H1 (cell line): ENCODE data around the gene GSTO2. TPM values are rescaled to one million over a fixed set of nuclear protein-coding genes. Genes with fewer than 3 reads are reported as not detected.

Experiments
- CTCF ChIA-PET: fragments of 300-600 bp; sonication (Branson Sonifier 250); formaldehyde crosslinking; loops from one replicate; lab custom pipeline; 2021; ENCODE audit not compliant: partially characterized antibody; lab: Charles Lee
- POLR2A ChIA-PET: fragments of 300-600 bp; sonication (Branson Sonifier 250); formaldehyde crosslinking; loops from one replicate; lab custom pipeline; 2021; ENCODE audit warnings: inconsistent platforms; ENCODE audit not compliant: partially characterized antibody; lab: Charles Lee
- DNase-seq, 2 experiments: peaks; one replicate each; pipeline versions ENCODE4 v3.0.0 to v3.0.0-alpha.2; 2010 to 2022; ENCODE audit warnings: low spot score in 2 of 2, low read depth in 1 of 2, mixed read lengths in 1 of 2
- FAIRE-seq: peaks from 2 replicates; lab custom pipeline; 2011; peaks lifted over from hg19 to GRCh38; lab: Jason Lieb, UNC
- H2AFZ ChIP-seq: 2 replicates; pipeline ENCODE4 v1.8.1; 2012; ENCODE audit warnings: low read length, inconsistent platforms
- H2AK5ac ChIP-seq: 2 replicates; pipeline ENCODE4 v1.6.1; 2013; ENCODE audit warnings: low read depth, low read length
- H2BK120ac ChIP-seq: replicated peaks from 2 replicates; pipeline ENCODE3; 2013; ENCODE audit warnings: low read depth, low read length, inconsistent platforms
- H2BK12ac ChIP-seq: 2 replicates; pipeline ENCODE4 v1.6.1; 2013; ENCODE audit warnings: low read depth, low read length
- H2BK15ac ChIP-seq: 2 replicates; pipeline ENCODE4 v1.6.1; 2013; ENCODE audit warnings: low read length
- H2BK20ac ChIP-seq: 2 replicates; pipeline ENCODE4 v1.6.1; 2013; ENCODE audit warnings: low read length
- H2BK5ac ChIP-seq: 2 replicates; pipeline ENCODE4 v1.6.1; 2013; ENCODE audit warnings: low read depth, low read length
- H3K14ac ChIP-seq: 2 replicates; pipeline ENCODE4 v1.6.1; 2013; ENCODE audit warnings: inconsistent platforms; ENCODE audit not compliant: insufficient read length
- H3K18ac ChIP-seq: 2 replicates; pipeline ENCODE4 v1.6.1; 2013; ENCODE audit warnings: low read length; ENCODE audit errors: extremely low read depth
- H3K23ac ChIP-seq: 2 replicates; pipeline ENCODE4 v1.6.1; 2013; ENCODE audit warnings: inconsistent platforms; ENCODE audit not compliant: insufficient read length
- H3K23me2 ChIP-seq: 2 replicates; pipeline ENCODE4 v1.6.1; 2013; ENCODE audit warnings: low read depth, low read length
- H3K27ac ChIP-seq: 2 replicates; pipeline ENCODE4 v1.6.1; 2011; ENCODE audit warnings: low read depth, low read length, inconsistent platforms
- H3K27me3 ChIP-seq, 4 experiments: replicated peaks in 1 of 4; 1 replicate in 1 of 4; 2 replicates in 3 of 4; pipeline versions ENCODE4 v1.6.1 to v1.8.1; 2011 to 2013; ENCODE audit warnings: low read length in 3 of 4, mild to moderate bottlenecking in 3 of 4, inconsistent platforms in 2 of 4, mixed read lengths in 2 of 4, moderate library complexity in 1 of 4; ENCODE audit not compliant: control insufficient read depth in 3 of 4, insufficient read depth in 3 of 4; ENCODE audit errors: extremely low read depth in 1 of 4
- H3K36me3 ChIP-seq, 4 experiments: 2 replicates each; pipeline versions ENCODE4 v1.6.1 to v1.8.1; 2011 to 2013; ENCODE audit warnings: mild to moderate bottlenecking in 4 of 4, low read length in 3 of 4, moderate library complexity in 2 of 4, control low read depth in 1 of 4, inconsistent platforms in 1 of 4; ENCODE audit not compliant: insufficient read depth in 4 of 4, control insufficient read depth in 2 of 4
- H3K4ac ChIP-seq: replicated peaks from 2 replicates; pipeline ENCODE3; 2013; ENCODE audit warnings: low read length, low read depth, mixed read lengths, inconsistent platforms; ENCODE audit not compliant: insufficient read length
- H3K4me1 ChIP-seq, 4 experiments: replicated peaks in 1 of 4; 1 replicate in 1 of 4; 2 replicates in 3 of 4; pipeline versions ENCODE4 v1.6.1 to v1.8.1; 2011 to 2013; ENCODE audit warnings: low read length in 3 of 4, inconsistent platforms in 2 of 4, mixed read lengths in 1 of 4; ENCODE audit not compliant: insufficient read depth in 4 of 4, control insufficient read depth in 3 of 4
- H3K4me2 ChIP-seq, 2 experiments: 2 replicates each; pipeline versions ENCODE4 v1.6.1 to v1.8.1; 2011 to 2013; ENCODE audit warnings: low read depth in 2 of 2, low read length in 2 of 2, control low read depth in 1 of 2, inconsistent platforms in 1 of 2, mild to moderate bottlenecking in 1 of 2; ENCODE audit not compliant: insufficient read depth in 1 of 2
- H3K4me3 ChIP-seq, 4 experiments: fragments of 200-600, 300-600 bp in 1 of 4; sonication (generic), shearing (Covaris generic), sonication (Bioruptor Twin) in 1 of 4; 2 replicates each; pipeline versions ENCODE4 v1.5.1 to v1.8.1; 2011 to 2016; ENCODE audit warnings: low read length in 4 of 4, low read depth in 3 of 4, control low read depth in 2 of 4, inconsistent platforms in 2 of 4, mild to moderate bottlenecking in 2 of 4, mixed read lengths in 1 of 4, moderate library complexity in 1 of 4; ENCODE audit not compliant: insufficient read depth in 2 of 4; ENCODE audit errors: extremely low read depth in 1 of 4
- H3K56ac ChIP-seq: replicated peaks from 2 replicates; pipeline ENCODE3; 2013; ENCODE audit warnings: low read depth, mild to moderate bottlenecking, mixed read lengths, low read length, inconsistent platforms; ENCODE audit not compliant: insufficient read length
- H3K79me1 ChIP-seq: 2 replicates; pipeline ENCODE4 v1.6.1; 2013; ENCODE audit warnings: low read depth, low read length, control low read depth
- H3K79me2 ChIP-seq, 2 experiments: 2 replicates each; pipeline versions ENCODE4 v1.6.1 to v1.8.1; 2012 to 2013; ENCODE audit warnings: low read length in 2 of 2, mild to moderate bottlenecking in 2 of 2, inconsistent platforms in 1 of 2; ENCODE audit not compliant: insufficient read depth in 2 of 2, control insufficient read depth in 1 of 2
- H3K9ac ChIP-seq, 4 experiments: replicated peaks in 1 of 4; 1 replicate in 1 of 4; 2 replicates in 3 of 4; pipeline versions ENCODE4 v1.6.1 to v1.8.1; 2011 to 2013; ENCODE audit warnings: low read depth in 3 of 4, low read length in 3 of 4, control low read depth in 2 of 4, mild to moderate bottlenecking in 2 of 4, moderate library complexity in 2 of 4, inconsistent platforms in 1 of 4; ENCODE audit errors: extremely low read depth in 1 of 4
- H3K9me3 ChIP-seq, 2 experiments: 2 replicates each; pipeline versions ENCODE4 v1.6.1 to v1.8.1; 2012 to 2013; ENCODE audit warnings: mild to moderate bottlenecking in 2 of 2, moderate library complexity in 2 of 2, control low read depth in 1 of 2, inconsistent platforms in 1 of 2, low read depth in 1 of 2, low read length in 1 of 2, mixed read lengths in 1 of 2; ENCODE audit not compliant: insufficient read depth in 2 of 2
- H4K20me1 ChIP-seq, 2 experiments: replicated peaks in 1 of 2; 2 replicates each; pipeline versions ENCODE3 to v1.8.1; 2011 to 2013; ENCODE audit warnings: inconsistent platforms in 2 of 2, low read length in 2 of 2, mild to moderate bottlenecking in 1 of 2; ENCODE audit not compliant: insufficient read depth in 2 of 2, control insufficient read depth in 1 of 2
- H4K5ac ChIP-seq: 2 replicates; pipeline ENCODE4 v1.6.1; 2013; ENCODE audit warnings: low read length, low read depth, mixed read lengths, inconsistent platforms; ENCODE audit not compliant: insufficient read length
- H4K8ac ChIP-seq: 2 replicates; pipeline ENCODE4 v1.8.0; 2013; ENCODE audit warnings: mild to moderate bottlenecking, moderate library complexity, low read length, inconsistent platforms; ENCODE audit not compliant: insufficient read depth; ENCODE audit errors: extremely low read depth
- H4K91ac ChIP-seq: replicated peaks from 2 replicates; pipeline ENCODE3; 2013; ENCODE audit warnings: low read length, mixed read lengths, inconsistent platforms; ENCODE audit not compliant: insufficient read length
- BRCA1 ChIP-seq: IDR thresholded peaks from 2 replicates; pipeline ENCODE4 v1.6.1; 2012; ENCODE audit warnings: low read depth, low read length, improper control_type of control experiment
- CBX8 ChIP-seq: fragments of 300-800, 300-1000 bp; sonication (generic); IDR thresholded peaks from 2 replicates; pipeline ENCODE4 v1.7.1; 2016; ENCODE audit warnings: low read depth, low read length, borderline replicate concordance
- CHD2 ChIP-seq: IDR thresholded peaks from 2 replicates; pipeline ENCODE4 v1.6.1; 2012; ENCODE audit warnings: low read length, improper control_type of control experiment
- CREB1 ChIP-seq: IDR thresholded peaks from 2 replicates; pipeline ENCODE4 v1.6.1; 2012; ENCODE audit warnings: inconsistent platforms
- CTBP2 ChIP-seq: IDR thresholded peaks from 2 replicates; pipeline ENCODE4 v1.7.0; 2011; ENCODE audit warnings: borderline replicate concordance, mild to moderate bottlenecking, moderate library complexity, mixed read lengths, low read length; ENCODE audit not compliant: insufficient read depth, insufficient read length
- GABPA ChIP-seq: IDR thresholded peaks from 2 replicates; pipeline ENCODE4 v1.6.1; 2011; ENCODE audit warnings: mild to moderate bottlenecking, low read length, moderate library complexity, borderline replicate concordance; ENCODE audit not compliant: insufficient read depth
- JUND ChIP-seq: IDR thresholded peaks from 2 replicates; pipeline ENCODE4 v1.6.1; 2011; ENCODE audit warnings: mild to moderate bottlenecking, improper control_type of control experiment, low read length
- KDM1A ChIP-seq: fragments of 200-600, 300-600 bp; sonication (generic); IDR thresholded peaks from 2 replicates; pipeline ENCODE4 v1.7.1; 2016; ENCODE audit warnings: mild to moderate bottlenecking, low read length, borderline replicate concordance
- RNF2 ChIP-seq: fragments of 200-900, 300-1000 bp; sonication (generic); IDR thresholded peaks from 2 replicates; pipeline ENCODE4 v1.7.1; 2016; ENCODE audit warnings: borderline replicate concordance, low read depth, mild to moderate bottlenecking, antibody characterized with exemption, low read length; ENCODE audit not compliant: poor library complexity, severe bottlenecking; ENCODE audit errors: missing control alignments
- SRF ChIP-seq: IDR thresholded peaks from 2 replicates; pipeline ENCODE4 v1.6.1; 2011; ENCODE audit warnings: mild to moderate bottlenecking, low read depth, low read length, moderate library complexity
- TAF7 ChIP-seq: optimal IDR thresholded peaks from 2 replicates; pipeline ENCODE3; 2011; ENCODE audit warnings: low read depth, mild to moderate bottlenecking, inconsistent platforms, low read length, moderate library complexity, borderline replicate concordance
- YY1 ChIP-seq: IDR thresholded peaks from 2 replicates; pipeline ENCODE4 v1.6.1; 2011; ENCODE audit warnings: low read depth, mild to moderate bottlenecking, low read length
- ZNF274 ChIP-seq: IDR thresholded peaks from 2 replicates; pipeline ENCODE4 v1.7.0; 2012; ENCODE audit warnings: low read length, borderline replicate concordance; ENCODE audit errors: extremely low read depth
- WGBS, 2 experiments: shearing (Covaris generic) in 1 of 2; methylation state at CpG; one replicate each; pipeline versions ENCODE4 v1.1.6 to v1.1.7; 2013 to 2015; ENCODE audit warnings: low lambda C conversion rate in 2 of 2, mixed read lengths in 2 of 2, inconsistent platforms in 1 of 2, low coverage in 1 of 2, missing lambda C conversion rate in 1 of 2; ENCODE audit not compliant: insufficient replicate concordance in 2 of 2, insufficient coverage in 1 of 2, insufficient read length in 1 of 2; ENCODE audit errors: extremely low coverage in 1 of 2, missing lambda C conversion rate in 1 of 2; 5-methylcytosine and 5-hydroxymethylcytosine counted together
- polyA plus RNA-seq, 7 experiments: library from polyadenylated mRNA; depleted of rRNA in 3 of 7; stranded (reverse) in 5 of 7; unstranded in 2 of 7; fragments of >200 nt in 5 of 7; fragments of 200-250 nt in 2 of 7; gene quantifications; 1 replicate in 5 of 7; 2 replicates in 1 of 7; 4 replicates in 1 of 7; pipeline versions ENCODE4 v1.2.1 to v1.2.3, GENCODE V29; 2011 to 2013; ENCODE audit warnings: missing spikeins in 2 of 7, mixed read lengths in 2 of 7
- total RNA-seq: library from RNA; stranded (reverse); fragmentation: NEBNext Ultra II Directional; extraction: Animal tissue kit (Norgen Biotek cat#: 25700); gene quantifications from 2 replicates; pipeline ENCODE4 v1.2.1, GENCODE V29; 2021

GSTO2 gene
- total and polyA plus RNA-seq, 2 of the 8 experiments (the other 6 are each of a cell fraction or from before 2014, with no cell fraction given): 13.1 to 41.7 TPM

DNA sequence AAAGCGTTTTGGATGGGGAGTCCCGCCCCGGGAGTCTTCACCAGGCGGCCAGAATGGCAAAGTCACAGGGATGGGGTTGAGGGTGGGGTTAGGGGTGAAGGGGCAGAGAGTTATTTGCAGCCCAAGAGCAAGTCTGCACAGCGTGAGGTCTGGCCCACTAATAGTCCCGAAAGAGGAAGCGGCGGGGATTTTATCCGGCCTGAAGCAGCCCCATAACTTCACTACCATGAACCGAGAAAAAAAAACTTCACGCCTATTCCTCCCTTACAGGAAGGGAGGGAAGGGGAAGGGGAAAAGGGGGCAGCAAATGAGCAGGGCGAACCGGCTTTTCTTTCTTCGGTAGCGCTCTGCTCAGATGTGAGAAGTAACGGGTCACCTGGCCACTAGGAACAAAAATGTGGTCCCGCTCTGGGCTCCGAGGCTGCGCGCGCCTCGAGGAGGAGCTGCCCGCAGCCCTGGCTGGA is 68.6 kb downstream of the GSTO2 start:
- Histone ChIP-seq H3K36me3 (no peaks in the 10 kb centered on the region), H3K4me1 (peaks cover 24 to 38% (median 27%) of the 10 kb centered on the region in 4 experiments), H3K9me3 (no peaks in the 10 kb centered on the region), H3K79me2 (peaks cover 19 to 52% of the 10 kb centered on the region in 2 experiments), H3K18ac (peak overlapping the region; percentile 67), H3K23ac (no peak overlapping the region), H2BK120ac (no peak overlapping the region), H3K23me2 (peaks cover 18% of the 10 kb centered on the region), H3K9ac (peak overlapping the region; percentile 67 to 98 (median 84)), H2BK12ac (0 out of 2 replicates have a peak overlapping the region, but pooled peaks have one; percentile 27), H2AFZ (0 out of 2 replicates have a peak overlapping the region, but pooled peaks have one; percentile 45), H2BK20ac (no peak overlapping the region), H3K4me2 (peak overlapping the region; percentile 86 to 93), H2AK5ac (0 out of 2 replicates have a peak overlapping the region, but pooled peaks have one; percentile 53), H3K79me1 (peaks cover 20% of the 10 kb centered on the region), H2BK5ac (peak overlapping the region; percentile 89; the same call in 1 of the 2 replicates), H3K56ac (peak overlapping the region; percentile 71), H4K8ac (peak overlapping the region; percentile 54; the same call in 1 of the 2 replicates), H4K5ac (no peak overlapping the region), H2BK15ac (no peak overlapping the region), H3K4ac (no peak overlapping the region), H3K27ac (peak overlapping the region; percentile 87; the same call in 1 of the 2 replicates), H4K91ac (no peak overlapping the region), H4K20me1 (peaks cover 4 to 9% of the 10 kb centered on the region in 2 experiments), H3K14ac (no peak overlapping the region), H3K27me3 (peaks cover 0 to 2% (median 0%) of the 10 kb centered on the region in 4 experiments; a peak in 1 of 7 replicates), H3K4me3 (peak overlapping the region; percentile 73 to 90 (median 80))
- DNase-seq: no peak
- CTCF ChIA-PET: interaction anchor here (0.7 to 7.3 kb wide), 12 partner anchors 8 to 277 kb away, joined by 3 to 86 read pairs (median 6); partner anchors contain the start of gene CFAP58
- POLR2A ChIA-PET: interaction anchor here (0.7 to 4.2 kb wide), 17 partner anchors 8 to 354 kb away, joined by 3 to 37 read pairs (median 4); partner anchors contain the start of gene GSTO1
- FAIRE-seq: no peak
- WGBS, 2 experiments: 0% methylated on average over 14 of the region's 23 CpGs; no CpG with 5 or more reads in 1 of the 2 experiments
- TF ChIP-seq GABPA (no peak), CHD2 (no peak), ZNF274 (no peak), KDM1A (peak; percentile 90), TAF7 (no peak), CREB1 (no peak), RNF2 (no peak), CTBP2 (no peak), SRF (no peak), JUND (no peak), BRCA1 (no peak), CBX8 (no peak), YY1 (no peak)
